GM23248 (cell line): Measurements from ENCODE around the gene NCAM1.

ENCODE experiments used
- EZH2 ChIP-seq: fragments of 200-600 bp; sonication (generic); IDR thresholded peaks from 2 replicates; pipeline ENCODE4 v1.6.1; 2018; ENCODE audit warnings: antibody characterized with exemption, mild to moderate bottlenecking; ENCODE audit not compliant: insufficient read depth, poor library complexity, severe bottlenecking
- EZH2phosphoT487 ChIP-seq: fragments of 200-600 bp; sonication (generic); IDR thresholded peaks from 2 replicates; pipeline ENCODE4 v1.6.1; 2018; ENCODE audit warnings: antibody characterized with exemption, moderate library complexity, mild to moderate bottlenecking, low read depth; ENCODE audit not compliant: insufficient read depth

DNA sequence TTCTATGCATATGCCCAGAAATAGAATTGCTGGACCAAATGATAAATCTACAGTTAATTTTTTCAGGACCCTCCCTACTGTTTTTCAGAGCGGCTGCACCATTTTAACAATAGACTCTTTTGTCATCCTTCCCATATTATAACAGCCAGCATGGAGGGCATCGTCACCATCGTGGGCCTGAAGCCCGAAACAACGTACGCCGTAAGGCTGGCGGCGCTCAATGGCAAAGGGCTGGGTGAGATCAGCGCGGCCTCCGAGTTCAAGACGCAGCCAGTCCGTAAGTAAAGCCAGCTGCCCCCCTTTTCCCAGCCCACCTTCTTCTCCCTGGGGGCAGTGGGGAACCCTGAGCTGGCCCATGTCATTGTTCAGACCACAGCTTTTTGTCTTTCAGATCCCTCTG lies 273.7 kb downstream of the NCAM1 start:
- no peak for TF ChIP-seq EZH2phosphoT487
- TF ChIP-seq EZH2 = no peak
